GM10847 (cell line): ENCODE measurements around the gene IBA57.

Experiments used
- POLR2A ChIP-seq: IDR thresholded peaks from 2 replicates; pipeline ENCODE4 v1.6.1; 2011; ENCODE audit not compliant: insufficient read length; ENCODE audit errors: extremely low read depth

IBA57 gene

GRCh38 chr1:228142155-228142691, 23.4 kb upstream of the IBA57 start:
- TF ChIP-seq POLR2A = no peak

GRCh38 chr1:228142701-228143136, 22.9 kb upstream of the IBA57 start:
- TF ChIP-seq POLR2A = no peak

GRCh38 chr1:228143480-228144192, 22.0 kb upstream of the IBA57 start:
- no peak for TF ChIP-seq POLR2A

- TF ChIP-seq POLR2A = no peak
These were observed 21.2 kb upstream of the IBA57 start for GRCh38 chr1:228144193-228144992.

- no peak for TF ChIP-seq POLR2A
These were observed 20.6 kb upstream of the IBA57 start for GRCh38 chr1:228144993-228145343.

- TF ChIP-seq POLR2A = no peak
These were observed 19.9 kb upstream of the IBA57 start for GRCh38 chr1:228145463-228146416.

GRCh38 chr1:228146417-228147150, 19.0 kb upstream of the IBA57 start:
- TF ChIP-seq POLR2A = no peak

GRCh38 chr1:228147151-228147693, 18.4 kb upstream of the IBA57 start:
- TF ChIP-seq POLR2A = no peak

- TF ChIP-seq POLR2A = no peak
These were observed 17.8 kb upstream of the IBA57 start for GRCh38 chr1:228147768-228148167.

GRCh38 chr1:228148196-228148861, 17.3 kb upstream of the IBA57 start:
- TF ChIP-seq POLR2A = no peak

- no peak for TF ChIP-seq POLR2A
These were observed 16.6 kb upstream of the IBA57 start for GRCh38 chr1:228148935-228149405.

GRCh38 chr1:228149406-228150119, 16.0 kb upstream of the IBA57 start, which contains the start of gene GJC2:
TSS of gene GJC2 (plus strand) at chr1:228149930. CDS start at chr1:228157759, 7,829 bp downstream.
- no peak for TF ChIP-seq POLR2A

- TF ChIP-seq POLR2A = no peak
These were observed 15.5 kb upstream of the IBA57 start for GRCh38 chr1:228150120-228150460.
